ENCODE data around the gene DIRAS1.
A peak's percentile ranks its signal among the peaks of the same experiment; 100 is the strongest.

DNA sequence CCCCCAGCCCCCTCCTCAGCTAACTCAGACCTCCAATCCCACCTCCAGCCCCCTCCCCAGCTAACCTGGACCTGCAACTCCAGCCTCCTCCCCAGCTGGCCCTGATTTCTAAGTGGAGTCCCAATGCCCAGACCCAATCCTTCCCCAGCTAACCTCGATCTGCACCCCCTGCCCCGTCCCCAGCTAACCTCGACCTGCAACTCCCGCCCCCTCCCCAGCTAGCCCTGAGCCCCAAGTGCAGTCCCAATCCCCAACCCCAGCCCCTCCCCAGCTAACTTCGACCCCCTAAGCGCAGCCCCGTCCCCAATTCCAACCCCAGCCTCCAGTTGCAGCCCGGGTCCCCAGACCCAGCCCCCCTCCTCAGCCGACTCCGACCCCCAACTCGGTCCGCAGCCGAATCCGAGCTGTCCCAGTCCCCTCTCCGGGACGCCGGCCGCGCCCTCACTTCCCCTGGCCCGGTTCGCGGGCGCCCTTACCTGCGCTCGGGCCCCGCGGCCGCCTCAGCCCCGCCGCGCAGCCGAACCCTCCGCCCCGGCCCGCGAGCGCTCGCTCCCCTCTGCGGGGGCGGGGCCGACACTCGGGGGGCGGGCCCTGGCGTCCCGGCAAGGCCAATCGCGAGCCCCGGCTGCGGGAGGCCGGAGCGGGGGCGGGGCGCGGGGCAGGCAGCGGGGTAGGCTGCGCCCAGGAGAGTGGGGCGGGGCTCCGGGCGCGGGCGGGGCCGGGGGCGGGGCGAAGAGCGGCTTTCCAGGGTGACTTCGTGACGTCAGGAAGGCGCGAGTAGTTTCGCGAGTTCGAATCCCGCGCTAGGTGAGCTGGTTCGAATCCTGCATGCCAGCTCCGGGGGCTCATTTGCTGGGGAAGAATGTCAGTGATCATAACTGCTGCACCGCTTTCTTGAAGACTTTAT, 18.7 kb downstream of the DIRAS1 start, which contains the start of gene GNG7:
- TF ChIP-seq, protein P1, sequence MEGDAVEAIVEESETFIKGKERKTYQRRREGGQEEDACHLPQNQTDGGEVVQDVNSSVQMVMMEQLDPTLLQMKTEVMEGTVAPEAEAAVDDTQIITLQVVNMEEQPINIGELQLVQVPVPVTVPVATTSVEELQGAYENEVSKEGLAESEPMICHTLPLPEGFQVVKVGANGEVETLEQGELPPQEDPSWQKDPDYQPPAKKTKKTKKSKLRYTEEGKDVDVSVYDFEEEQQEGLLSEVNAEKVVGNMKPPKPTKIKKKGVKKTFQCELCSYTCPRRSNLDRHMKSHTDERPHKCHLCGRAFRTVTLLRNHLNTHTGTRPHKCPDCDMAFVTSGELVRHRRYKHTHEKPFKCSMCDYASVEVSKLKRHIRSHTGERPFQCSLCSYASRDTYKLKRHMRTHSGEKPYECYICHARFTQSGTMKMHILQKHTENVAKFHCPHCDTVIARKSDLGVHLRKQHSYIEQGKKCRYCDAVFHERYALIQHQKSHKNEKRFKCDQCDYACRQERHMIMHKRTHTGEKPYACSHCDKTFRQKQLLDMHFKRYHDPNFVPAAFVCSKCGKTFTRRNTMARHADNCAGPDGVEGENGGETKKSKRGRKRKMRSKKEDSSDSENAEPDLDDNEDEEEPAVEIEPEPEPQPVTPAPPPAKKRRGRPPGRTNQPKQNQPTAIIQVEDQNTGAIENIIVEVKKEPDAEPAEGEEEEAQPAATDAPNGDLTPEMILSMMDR (IDR thresholded peaks at IDR 0.05), result no peak
- TF ChIP-seq POLR2A (IDR thresholded peaks at IDR 0.05), result peak; percentile 5

All from testis (tissue), 2 donors.